HEK293 (cell line): ENCODE data around the gene HSH2D.

ENCODE experiments used
- CTCF ChIA-PET: fragments of 350-600 bp; formaldehyde crosslinking; extraction: SDS; loops from one replicate; lab custom pipeline; 2021; ENCODE audit warnings: antibody characterized with exemption; lab: Yijun Ruan, JAX
- POLR2A ChIA-PET: fragments of 300-600 bp; formaldehyde crosslinking; extraction: SDS; loops from one replicate; lab custom pipeline; 2020; ENCODE audit warnings: antibody characterized with exemption, inconsistent platforms; lab: Yijun Ruan, JAX
- H3K27ac ChIP-seq: fragments of 200-500 bp; sonication (Bioruptor generic); 2 replicates; pipeline ENCODE4 v1.5.1; 2014; ENCODE audit warnings: low read depth, low read length, control low read depth, inconsistent platforms; ENCODE audit errors: extremely low read depth
- H3K36me3 ChIP-seq, 2 experiments: fragments of 200-500 bp in 1 of 2; sonication (Bioruptor generic) in 1 of 2; 1 replicate in 1 of 2; 2 replicates in 1 of 2; pipeline ENCODE4 v1.5.1; 2014 to 2017; ENCODE audit warnings: inconsistent platforms in 2 of 2, low read length in 2 of 2; ENCODE audit not compliant: control insufficient read depth in 2 of 2, insufficient read depth in 1 of 2
- H3K4me1 ChIP-seq: fragments of 200-500 bp; sonication (Bioruptor generic); 2 replicates; pipeline ENCODE4 v1.5.1; 2014; ENCODE audit warnings: mild to moderate bottlenecking, low read length, inconsistent platforms; ENCODE audit not compliant: control insufficient read depth, insufficient read depth
- H3K4me3 ChIP-seq: 2 replicates; pipeline ENCODE4 v1.5.1; 2011; ENCODE audit warnings: low read depth, mild to moderate bottlenecking, control low read depth, low read length, moderate library complexity
- H3K9me3 ChIP-seq: fragments of 200-500 bp; sonication (Bioruptor generic); 2 replicates; pipeline ENCODE4 v1.5.1; 2014; ENCODE audit warnings: low read depth, low read length, inconsistent platforms; ENCODE audit not compliant: control insufficient read depth, insufficient read depth
- ATF2 ChIP-seq: fragments of 450-650 bp; formaldehyde crosslinking; IDR thresholded peaks from 2 replicates; pipeline ENCODE4 v1.5.1; 2016; ENCODE audit warnings: missing biosample characterization, missing genetic modification characterization, low read depth
- GLI2 ChIP-seq: fragments of 450-650 bp; formaldehyde crosslinking; IDR thresholded peaks from 2 replicates; pipeline ENCODE4; 2017; ENCODE audit warnings: missing biosample characterization, missing genetic modification characterization, low read depth, borderline replicate concordance
- HIC1 ChIP-seq: fragments of 450-650 bp; formaldehyde crosslinking; IDR thresholded peaks from 2 replicates; pipeline ENCODE4 v1.5.1; 2016; ENCODE audit warnings: missing biosample characterization, missing genetic modification characterization
- SALL2 ChIP-seq: fragments of 450-650 bp; formaldehyde crosslinking; IDR thresholded peaks from 2 replicates; pipeline ENCODE4 v1.5.0; 2017; ENCODE audit warnings: missing biosample characterization, mild to moderate bottlenecking, missing genetic modification characterization, borderline replicate concordance
- ZNF18 ChIP-seq: fragments of 450-650 bp; formaldehyde crosslinking; IDR thresholded peaks from 2 replicates; pipeline ENCODE4 v1.5.1; 2016; ENCODE audit warnings: missing biosample characterization, missing genetic modification characterization
- ZNF23 ChIP-seq: fragments of 450-650 bp; formaldehyde crosslinking; IDR thresholded peaks from 2 replicates; pipeline ENCODE4 v1.5.1; 2016; ENCODE audit warnings: missing biosample characterization, missing genetic modification characterization, borderline replicate concordance
- ZNF24 ChIP-seq: fragments of 450-650 bp; formaldehyde crosslinking; IDR thresholded peaks from 2 replicates; pipeline ENCODE4 v1.5.1; 2016; ENCODE audit warnings: missing biosample characterization, missing genetic modification characterization
- ZNF280D ChIP-seq: fragments of 450-650 bp; formaldehyde crosslinking; IDR thresholded peaks from 2 replicates; pipeline ENCODE4 v1.5.1; 2016; ENCODE audit warnings: missing biosample characterization, missing genetic modification characterization
- ZNF530 ChIP-seq: fragments of 450-650 bp; formaldehyde crosslinking; IDR thresholded peaks from 2 replicates; pipeline ENCODE4 v1.5.1; 2016; ENCODE audit warnings: low read depth, missing biosample characterization, missing genetic modification characterization
- ZNF560 ChIP-seq: fragments of 450-650 bp; formaldehyde crosslinking; IDR thresholded peaks from 2 replicates; pipeline ENCODE4 v1.5.1; 2017; ENCODE audit warnings: missing biosample characterization, missing genetic modification characterization, borderline replicate concordance
- ZNF561 ChIP-seq: fragments of 450-650 bp; IDR thresholded peaks from 2 replicates; pipeline ENCODE4 v1.5.1; 2018; ENCODE audit warnings: missing biosample characterization, missing genetic modification characterization, borderline replicate concordance
- ZNF596 ChIP-seq: fragments of 450-650 bp; IDR thresholded peaks from 2 replicates; pipeline ENCODE4 v1.5.0; 2018; ENCODE audit warnings: missing biosample characterization, mild to moderate bottlenecking, missing genetic modification characterization, moderate library complexity
- ZNF624 ChIP-seq: fragments of 450-650 bp; formaldehyde crosslinking; IDR thresholded peaks from 2 replicates; pipeline ENCODE4 v1.5.1; 2017; ENCODE audit warnings: missing biosample characterization, missing genetic modification characterization
- ZNF768 ChIP-seq: fragments of 450-650 bp; formaldehyde crosslinking; IDR thresholded peaks from 2 replicates; pipeline ENCODE4 v1.5.1; 2018; ENCODE audit warnings: missing biosample characterization, mild to moderate bottlenecking, missing genetic modification characterization
- ZNF777 ChIP-seq: fragments of 450-650 bp; formaldehyde crosslinking; IDR thresholded peaks from 2 replicates; pipeline ENCODE4 v1.5.1; 2017; ENCODE audit warnings: missing biosample characterization, missing genetic modification characterization, borderline replicate concordance
- ZSCAN16 ChIP-seq: fragments of 450-650 bp; formaldehyde crosslinking; IDR thresholded peaks from 2 replicates; pipeline ENCODE4 v1.5.1; 2016; ENCODE audit warnings: missing biosample characterization, missing genetic modification characterization
- ZSCAN30 ChIP-seq: fragments of 450-650 bp; IDR thresholded peaks from 2 replicates; pipeline ENCODE4 v1.5.1; 2018; ENCODE audit warnings: missing biosample characterization, mild to moderate bottlenecking, missing genetic modification characterization, moderate library complexity

HSH2D gene

GRCh38 chr19:16125737-16126495 lies 17.6 kb upstream of the HSH2D start:
- Histone ChIP-seq H3K4me3 (no peak overlapping the region), H3K4me1 (no peaks in the 10 kb centered on the region), H3K27ac (no peak overlapping the region), H3K9me3 (no peaks in the 10 kb centered on the region), H3K36me3 (peaks cover 10 to 93% of the 10 kb centered on the region in 2 experiments)
- ChIA-PET POLR2A (no interaction called here), CTCF (interaction anchor here (0.7 kb wide), 1 partner anchor 15 kb away, joined by 3 read pairs; no protein-coding TSS in a partner anchor)
- TF ChIP-seq SALL2 (tag by site-specific recombination): no peak
- no peak for TF ChIP-seq HIC1 (tag by site-specific recombination)
- no peak for TF ChIP-seq ZNF596 (tag by site-specific recombination)
- TF ChIP-seq ATF2: no peak
- TF ChIP-seq ZNF777 (tag by site-specific recombination): no peak
- TF ChIP-seq ZNF530 (tag by site-specific recombination): no peak

GRCh38 chr19:16127080-16127479 lies 16.4 kb upstream of the HSH2D start:
- CTCF ChIA-PET: interaction anchor here (0.5 kb wide), 1 partner anchor 120 kb away, joined by 3 read pairs; no protein-coding TSS in a partner anchor
- H3K27ac ChIP-seq: no peak overlapping the region
- POLR2A ChIA-PET: no interaction called here

GRCh38 chr19:16127776-16128371 lies 15.6 kb upstream of the HSH2D start:
- H3K27ac ChIP-seq: no peak overlapping the region
- POLR2A ChIA-PET: no interaction called here
- TF ChIP-seq ZNF561 (tag by site-specific recombination) (no peak), GLI2 (tag by site-specific recombination) (no peak), ZNF280D (tag by site-specific recombination) (no peak), ZSCAN30 (tag by site-specific recombination) (no peak), ZNF560 (tag by site-specific recombination) (no peak), ZNF24 (no peak), ZNF23 (tag by site-specific recombination) (no peak)
- TF ChIP-seq, all 188 proteins: peak for 0
- Histone ChIP-seq H3K4me1 (no peaks in the 10 kb centered on the region), H3K9me3 (no peaks in the 10 kb centered on the region), H3K4me3 (no peak overlapping the region), H3K36me3 (peaks cover 16 to 93% of the 10 kb centered on the region in 2 experiments; a peak in 2 of 3 replicates)
- CTCF ChIA-PET: interaction anchor here (0.7 to 1.2 kb wide), 3 partner anchors 17 to 1555 kb away, joined by 3 to 4 read pairs (median 3); partner anchors contain the start of gene RAB8A

More at GRCh38 chr19:16127080-16127479, 16.4 kb upstream of the HSH2D start:
- Histone ChIP-seq H3K4me3 (no peak overlapping the region), H3K4me1 (no peaks in the 10 kb centered on the region)
- TF ChIP-seq ZSCAN16: no peak
- TF ChIP-seq ZNF624 (tag by site-specific recombination): no peak
- 0 out of 2 replicates have a peak, but pooled peaks have one; percentile 32 for TF ChIP-seq ZNF768
- TF ChIP-seq ZNF18: no peak
- TF ChIP-seq, all 188 proteins: peak for 1
- no peaks in the 10 kb centered on the region for H3K9me3 ChIP-seq
- peaks cover 16 to 93% of the 10 kb centered on the region in 2 experiments; a peak in 2 of 3 replicates for H3K36me3 ChIP-seq
